Glutamatergic neuron (in vitro differentiated cells): ENCODE results near the gene BTF3L4. TPM values are rescaled to one million over a fixed set of nuclear protein-coding genes. Genes with fewer than 3 reads are reported as not detected.

Experiments
- DNase-seq: peaks from one replicate; pipeline ENCODE4 v3.0.0; 2022
- H3K27ac Mint-ChIP-seq: one replicate; pipeline ENCODE4 v1.8.0; 2020; ENCODE audit warnings: mild to moderate bottlenecking, mixed read lengths, inconsistent platforms; ENCODE audit not compliant: unreplicated experiment
- H3K27me3 Mint-ChIP-seq: one replicate; pipeline ENCODE4 v1.8.0; 2020; ENCODE audit warnings: mild to moderate bottlenecking, moderate library complexity, mixed read lengths, inconsistent platforms; ENCODE audit not compliant: unreplicated experiment
- H3K36me3 Mint-ChIP-seq: one replicate; pipeline ENCODE4 v1.8.0; 2020; ENCODE audit warnings: mild to moderate bottlenecking, mixed read lengths, inconsistent platforms; ENCODE audit not compliant: unreplicated experiment
- H3K4me1 Mint-ChIP-seq: one replicate; pipeline ENCODE4 v1.8.0; 2020; ENCODE audit warnings: mild to moderate bottlenecking, low read depth, mixed read lengths, inconsistent platforms; ENCODE audit not compliant: unreplicated experiment
- H3K4me3 Mint-ChIP-seq: one replicate; pipeline ENCODE4 v1.8.0; 2020; ENCODE audit warnings: mild to moderate bottlenecking, mixed read lengths, inconsistent platforms; ENCODE audit not compliant: unreplicated experiment
- H3K9me3 Mint-ChIP-seq: one replicate; pipeline ENCODE4 v1.8.0; 2020; ENCODE audit warnings: mild to moderate bottlenecking, moderate library complexity, mixed read lengths, inconsistent platforms; ENCODE audit not compliant: unreplicated experiment
- CTCF ChIP-seq: fragments of 200-600 bp; sonication (generic); IDR thresholded peaks from one replicate; pipeline ENCODE4 v1.5.0; 2021; ENCODE audit not compliant: partially characterized antibody, unreplicated experiment
- total RNA-seq: library from RNA; stranded (reverse); fragmentation: NEBNext Ultra II Directional; extraction: Animal tissue kit (Norgen Biotek cat#: 25700); gene quantifications from one replicate; pipeline ENCODE4 v1.2.1, GENCODE V29; 2021; ENCODE audit not compliant: unreplicated experiment

Gene BTF3L4
- total RNA-seq, 1 donor from 2014 or later: 90.5 TPM

GRCh38 chr1:52098139-52098871 lies 42.2 kb downstream of the BTF3L4 start:
- Mint-ChIP-seq H3K27me3 (no peaks in the 10 kb centered on the region), H3K4me1 (no peaks in the 10 kb centered on the region), H3K4me3 (no peak overlapping the region), H3K27ac (no peak overlapping the region), H3K36me3 (no peaks in the 10 kb centered on the region), H3K9me3 (no peaks in the 10 kb centered on the region)
- DNase-seq: no peak
- TF ChIP-seq CTCF: no peak

- DNase-seq: no peak
- no peak for TF ChIP-seq CTCF
- no peaks in the 10 kb centered on the region for H3K4me1 Mint-ChIP-seq
- no peaks in the 10 kb centered on the region for H3K36me3 Mint-ChIP-seq
- no peaks in the 10 kb centered on the region for H3K27me3 Mint-ChIP-seq
- no peaks in the 10 kb centered on the region for H3K9me3 Mint-ChIP-seq
- H3K4me3 Mint-ChIP-seq: no peak overlapping the region
- H3K27ac Mint-ChIP-seq: no peak overlapping the region
These were observed 46.4 kb downstream of the BTF3L4 start for GRCh38 chr1:52102336-52103013.

- peaks cover 1% of the 10 kb centered on the region for H3K27me3 Mint-ChIP-seq
- H3K9me3 Mint-ChIP-seq: peaks cover 2% of the 10 kb centered on the region
- no peak overlapping the region for H3K27ac Mint-ChIP-seq
- TF ChIP-seq CTCF: no peak
- DNase-seq: no peak
- no peak overlapping the region for H3K4me3 Mint-ChIP-seq
- H3K4me1 Mint-ChIP-seq: no peaks in the 10 kb centered on the region
- no peaks in the 10 kb centered on the region for H3K36me3 Mint-ChIP-seq
These were observed 55.4 kb downstream of the BTF3L4 start for GRCh38 chr1:52111492-52111891.

GRCh38 chr1:52112489-52112888 lies 56.4 kb downstream of the BTF3L4 start:
- no peak overlapping the region for H3K27ac Mint-ChIP-seq
- H3K4me1 Mint-ChIP-seq: no peaks in the 10 kb centered on the region
- TF ChIP-seq CTCF: no peak
- peaks cover 2% of the 10 kb centered on the region for H3K9me3 Mint-ChIP-seq
- no peak for DNase-seq
- H3K4me3 Mint-ChIP-seq: no peak overlapping the region
- H3K36me3 Mint-ChIP-seq: no peaks in the 10 kb centered on the region
- peaks cover 1% of the 10 kb centered on the region for H3K27me3 Mint-ChIP-seq
